Measurements from ENCODE around the gene NRP1. TPM values are rescaled to one million over a fixed set of nuclear protein-coding genes. Genes with fewer than 3 reads are reported as not detected.

The NRP1 gene
- total RNA-seq, 2 donors from 2014 or later = 110 to 121 TPM

GRCh38 chr10:33353334-33353733 lies 18.9 kb upstream of the NRP1 start:
- DNase-seq = no peak
- intact Hi-C loops (cut with DNase I) = no loop called here
- no peak for ATAC-seq

- DNase-seq (no peak), ATAC-seq (no peak)
- intact Hi-C loops (cut with DNase I) = no loop called here
Measured at GRCh38 chr10:33352615-33353014, 18.1 kb upstream of the NRP1 start.

GRCh38 chr10:33352175-33352574 lies 17.7 kb upstream of the NRP1 start:
- no peak for DNase-seq
- no peak for ATAC-seq
- intact Hi-C loops (cut with DNase I) = no loop called here

- ATAC-seq (no peak), DNase-seq (no peak)
- intact Hi-C loops (cut with DNase I) = no loop called here
Measured at GRCh38 chr10:33350041-33350440, 15.6 kb upstream of the NRP1 start.

GRCh38 chr10:33349268-33349667 lies 14.8 kb upstream of the NRP1 start:
- DNase-seq (no peak), ATAC-seq (peak in 1 of 2 donors; percentile 41)
- intact Hi-C loops (cut with DNase I) = no loop called here

- intact Hi-C loops (cut with DNase I) = no loop called here
- ATAC-seq (no peak), DNase-seq (no peak)
Measured at GRCh38 chr10:33347211-33347610, 12.7 kb upstream of the NRP1 start.

GRCh38 chr10:33345236-33345635 lies 10.8 kb upstream of the NRP1 start:
- DNase-seq (no peak), ATAC-seq (no peak)
- intact Hi-C loops (cut with DNase I) = no loop called here

- intact Hi-C loops (cut with DNase I) = no loop called here
- DNase-seq = no peak
- ATAC-seq = no peak
Measured at GRCh38 chr10:33344676-33345075, 10.2 kb upstream of the NRP1 start.

- no peak for DNase-seq
- intact Hi-C loops (cut with DNase I) = no loop called here
- ATAC-seq = no peak
Measured at GRCh38 chr10:33341637-33342036, 7.2 kb upstream of the NRP1 start.

- peak; percentile 22 for DNase-seq
- ATAC-seq = peak; percentile 2 to 12
- intact Hi-C loops (cut with DNase I) = loop anchor here (5.0 to 10.0 kb wide), 2 partner anchors 380 to 467 kb away; no protein-coding TSS in a partner anchor
Measured at GRCh38 chr10:33337326-33337957, 3.0 kb upstream of the NRP1 start.

GRCh38 chr10:33336582-33337325 lies 2.3 kb upstream of the NRP1 start:
- DNase-seq = peak; percentile 64
- ATAC-seq = peak; percentile 13 to 19
- intact Hi-C loops (cut with DNase I) = loop anchor here (5.0 to 10.0 kb wide), 2 partner anchors 381 to 468 kb away; no protein-coding TSS in a partner anchor

- ATAC-seq (peak; percentile 56 to 69), DNase-seq (peak; percentile 71)
- intact Hi-C loops (cut with DNase I) = loop anchor here (5.0 to 10.0 kb wide), 2 partner anchors 381 to 469 kb away; no protein-coding TSS in a partner anchor
Measured at GRCh38 chr10:33335801-33336581, 1.5 kb upstream of the NRP1 start.

- intact Hi-C loops (cut with DNase I) = loop anchor here (5.0 to 10.0 kb wide), 2 partner anchors 382 to 469 kb away; no protein-coding TSS in a partner anchor
- ATAC-seq = no peak
- DNase-seq = no peak
Measured at GRCh38 chr10:33335551-33335800, 1.0 kb upstream of the NRP1 start.

GRCh38 chr10:33334805-33335550 lies 511 bp upstream of the NRP1 start:
- DNase-seq (peak; percentile 83), ATAC-seq (peak; percentile 65 to 83)
- intact Hi-C loops (cut with DNase I) = loop anchor here (5.0 to 10.0 kb wide), 3 partner anchors 382 to 1302 kb away; no protein-coding TSS in a partner anchor

- intact Hi-C loops (cut with DNase I) = loop anchor here (2.0 to 10.0 kb wide), 3 partner anchors 139 to 1304 kb away; no protein-coding TSS in a partner anchor
- ATAC-seq = no peak
- no peak for DNase-seq
Measured at GRCh38 chr10:33333260-33334101, 986 bp downstream of the NRP1 start.

GRCh38 chr10:33332183-33333065 lies 2.0 kb downstream of the NRP1 start:
- intact Hi-C loops (cut with DNase I) = loop anchor here (2.0 to 10.0 kb wide), 3 partner anchors 138 to 1305 kb away; no protein-coding TSS in a partner anchor
- ATAC-seq (no peak), DNase-seq (no peak)

- no peak for ATAC-seq
- intact Hi-C loops (cut with DNase I) = loop anchor here (5.0 to 10.0 kb wide), 2 partner anchors 473 to 1306 kb away; no protein-coding TSS in a partner anchor
- no peak for DNase-seq
Measured at GRCh38 chr10:33331379-33331694, 3.1 kb downstream of the NRP1 start.

Data from left cardiac atrium (tissue), 4 donors.